ENCODE data around the gene LAP3.

GRCh38 chr4:17633600-17633999 lies 56.6 kb downstream of the LAP3 start:
- TF ChIP-seq POLR2A (IDR thresholded peaks at IDR 0.05) (no peak), CTCF (IDR thresholded peaks at IDR 0.05) (no peak)

Measured in heart left ventricle (tissue), 13 donors.